Muscle of leg (tissue), 11 donors: Measurements from ENCODE around the gene HSPBP1. TPM values are rescaled to one million over a fixed set of nuclear protein-coding genes. Genes with fewer than 3 reads are reported as not detected.

ENCODE experiments used
- DNase-seq: peaks from one replicate; pipeline ENCODE4 v3.0.0; 2013
- H3K27ac ChIP-seq: one replicate; pipeline ENCODE4 v1.5.1; 2013; ENCODE audit warnings: mild to moderate bottlenecking, low read length, control low read depth
- H3K27me3 ChIP-seq: one replicate; pipeline ENCODE4 v1.6.1; 2013; ENCODE audit warnings: low read length; ENCODE audit not compliant: control insufficient read depth, insufficient read depth
- H3K36me3 ChIP-seq: one replicate; pipeline ENCODE4 v1.6.1; 2013; ENCODE audit warnings: low read length; ENCODE audit not compliant: control insufficient read depth, insufficient read depth
- H3K4me1 ChIP-seq: one replicate; pipeline ENCODE4 v1.6.1; 2013; ENCODE audit warnings: low read length; ENCODE audit not compliant: control insufficient read depth, insufficient read depth
- H3K4me3 ChIP-seq: one replicate; pipeline ENCODE4 v1.5.1; 2013; ENCODE audit warnings: low read length, control low read depth
- H3K9me3 ChIP-seq: replicated peaks from 2 replicates; pipeline ENCODE4 v1.6.1; 2013; ENCODE audit warnings: low read depth, low read length; ENCODE audit not compliant: control insufficient read depth
- WGBS: methylation state at CpG from one replicate; pipeline ENCODE4 v1.1.5; 2013; ENCODE audit warnings: missing lambda C conversion rate; ENCODE audit not compliant: insufficient coverage; 5-methylcytosine and 5-hydroxymethylcytosine counted together
- polyA plus RNA-seq, 8 donors: library from polyadenylated mRNA; unstranded; fragments of 120-200 nt; gene quantifications; one replicate each; pipeline versions ENCODE4 v1.2.1 to v1.2.3, GENCODE V29; 2013; ENCODE audit warnings: inconsistent platforms in 1 of 8, low replicate concordance in 1 of 8; ENCODE audit not compliant: insufficient read length in 8 of 8, insufficient read depth in 1 of 8
- total RNA-seq: library from RNA; stranded (reverse); fragments of 120-200 nt; gene quantifications from one replicate; pipeline ENCODE4 v1.2.4, GENCODE V29; 2013

HSPBP1 gene
- total and polyA plus RNA-seq, 9 donors = 14.5 to 34.9 (median 29.9) TPM

- 83% methylated on average over 8 of the region's 8 CpGs for WGBS
- Histone ChIP-seq H3K27me3 (no peaks in the 10 kb centered on the region), H3K36me3 (peaks cover 82% of the 10 kb centered on the region), H3K4me1 (no peaks in the 10 kb centered on the region), H3K4me3 (no peak overlapping the region), H3K9me3 (no peaks in the 10 kb centered on the region), H3K27ac (no peak overlapping the region)
- DNase-seq = no peak
Measured at GRCh38 chr19:55238030-55238429, 41.9 kb downstream of the HSPBP1 start.

DNA sequence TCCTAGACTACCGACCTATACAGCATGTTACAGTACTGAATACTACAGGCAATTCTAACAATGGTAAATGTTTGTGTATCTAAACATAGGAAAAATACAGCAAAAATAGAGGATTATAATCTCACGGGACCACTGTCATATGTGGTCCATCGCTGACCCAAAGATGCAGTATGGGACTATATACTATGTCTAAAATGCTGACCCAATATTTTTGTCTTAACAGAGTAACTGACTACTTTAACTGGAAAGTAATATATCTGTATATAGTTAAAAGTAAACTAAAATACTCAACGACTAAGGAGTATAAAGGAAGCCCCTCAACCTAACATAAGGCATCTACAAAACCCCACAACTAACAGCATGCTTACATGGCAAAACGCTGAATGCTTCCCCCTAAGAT is 46.9 kb downstream of the HSPBP1 start:
- no peaks in the 10 kb centered on the region for H3K27me3 ChIP-seq
- WGBS = no CpG with 5 or more reads among the region's 5 CpGs
- DNase-seq = no peak
- no peak overlapping the region for H3K27ac ChIP-seq
- no peaks in the 10 kb centered on the region for H3K4me1 ChIP-seq
- H3K4me3 ChIP-seq = no peak overlapping the region
- peaks cover 84% of the 10 kb centered on the region for H3K36me3 ChIP-seq
- no peaks in the 10 kb centered on the region for H3K9me3 ChIP-seq

GRCh38 chr19:55232286-55232602 is 47.7 kb downstream of the HSPBP1 start:
- Histone ChIP-seq H3K4me3 (no peak overlapping the region), H3K4me1 (no peaks in the 10 kb centered on the region), H3K36me3 (peaks cover 84% of the 10 kb centered on the region), H3K9me3 (no peaks in the 10 kb centered on the region), H3K27ac (no peak overlapping the region), H3K27me3 (no peaks in the 10 kb centered on the region)
- 75% methylated on average over 10 of the region's 12 CpGs for WGBS
- no peak for DNase-seq

DNA sequence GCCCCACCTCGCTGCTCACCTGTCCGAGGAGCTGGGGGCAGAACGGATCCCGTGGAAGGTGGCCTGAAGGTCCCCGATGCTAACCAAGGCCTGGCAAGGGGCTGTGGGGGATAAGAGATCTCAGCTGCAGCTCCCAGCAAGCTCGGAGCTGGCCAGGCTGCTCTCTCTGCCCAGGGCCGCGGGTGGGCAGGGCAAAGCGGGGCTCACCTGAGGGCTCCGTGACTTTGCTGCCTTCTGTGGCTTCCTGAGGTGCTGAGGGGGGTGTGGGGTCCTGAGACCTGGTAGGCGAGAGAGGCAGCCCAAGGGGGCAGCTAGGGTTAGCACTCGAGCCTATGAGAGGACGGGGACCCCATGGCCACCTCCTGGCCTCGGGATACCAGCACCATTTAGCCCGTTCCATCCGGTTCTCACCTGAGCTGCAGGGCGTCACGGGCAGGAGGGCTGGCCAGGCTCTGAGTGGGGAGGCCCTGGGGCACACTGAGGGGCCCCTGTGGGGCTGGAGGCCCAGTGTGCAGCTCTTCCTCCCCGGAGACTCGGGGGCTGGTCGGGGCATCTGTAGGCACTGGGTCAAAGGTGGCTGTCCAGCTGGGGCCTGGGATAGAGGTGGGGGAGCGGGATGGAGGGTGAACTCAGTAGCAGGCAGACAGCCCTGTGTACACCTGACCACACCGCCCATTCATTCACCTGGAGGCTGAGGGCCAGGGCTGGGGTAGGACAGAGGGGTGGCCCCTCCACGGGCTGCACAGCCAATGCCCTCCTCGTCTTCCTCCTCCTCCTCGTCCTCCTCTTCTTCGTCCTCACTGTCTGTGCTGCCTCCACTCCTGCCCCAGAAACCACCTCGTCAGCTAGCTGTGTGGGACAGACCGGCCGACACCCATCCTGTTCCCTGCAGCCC is 48.3 kb downstream of the HSPBP1 start:
- WGBS = 90% methylated on average over 25 of the region's 30 CpGs
- H3K27ac ChIP-seq = no peak overlapping the region
- no peak overlapping the region for H3K4me3 ChIP-seq
- no peaks in the 10 kb centered on the region for H3K27me3 ChIP-seq
- peaks cover 84% of the 10 kb centered on the region for H3K36me3 ChIP-seq
- no peaks in the 10 kb centered on the region for H3K9me3 ChIP-seq
- DNase-seq = no peak
- no peaks in the 10 kb centered on the region for H3K4me1 ChIP-seq

DNA sequence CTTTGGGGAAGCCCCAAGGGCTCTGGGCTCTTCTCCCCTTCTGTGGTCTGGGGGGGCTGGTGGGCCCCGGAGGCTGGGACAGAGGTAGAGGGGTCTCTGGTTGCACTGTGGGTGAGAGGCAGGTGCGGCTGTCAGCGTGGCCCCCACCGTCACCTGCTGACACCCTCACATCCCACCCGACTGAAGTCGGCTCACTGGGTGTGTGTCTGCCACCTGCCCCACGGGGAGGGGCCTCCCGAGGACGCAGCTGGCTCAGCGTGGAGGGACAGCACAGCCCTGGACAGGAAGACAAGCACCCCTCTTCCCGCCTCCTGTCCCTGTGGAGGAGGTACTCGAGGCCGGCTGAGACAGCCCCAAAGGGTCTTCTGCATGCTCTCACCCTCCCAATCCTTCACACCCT is 49.1 kb downstream of the HSPBP1 start:
- 73% methylated on average over 3 of the region's 13 CpGs for WGBS
- Histone ChIP-seq H3K4me3 (no peak overlapping the region), H3K9me3 (no peaks in the 10 kb centered on the region), H3K27ac (no peak overlapping the region), H3K27me3 (no peaks in the 10 kb centered on the region), H3K36me3 (peaks cover 83% of the 10 kb centered on the region), H3K4me1 (no peaks in the 10 kb centered on the region)
- no peak for DNase-seq

- no peaks in the 10 kb centered on the region for H3K9me3 ChIP-seq
- no peak overlapping the region for H3K4me3 ChIP-seq
- no peaks in the 10 kb centered on the region for H3K4me1 ChIP-seq
- 85% methylated on average over 8 of the region's 13 CpGs for WGBS
- DNase-seq = no peak
- no peaks in the 10 kb centered on the region for H3K27me3 ChIP-seq
- peaks cover 82% of the 10 kb centered on the region for H3K36me3 ChIP-seq
- H3K27ac ChIP-seq = no peak overlapping the region
Measured at GRCh38 chr19:55230329-55230728, 49.6 kb downstream of the HSPBP1 start.

GRCh38 chr19:55229789-55230182 is 50.1 kb downstream of the HSPBP1 start:
- Histone ChIP-seq H3K9me3 (no peaks in the 10 kb centered on the region), H3K36me3 (peaks cover 76% of the 10 kb centered on the region), H3K4me1 (no peaks in the 10 kb centered on the region), H3K4me3 (no peak overlapping the region), H3K27me3 (no peaks in the 10 kb centered on the region), H3K27ac (no peak overlapping the region)
- no peak for DNase-seq
- 85% methylated on average over 11 of the region's 17 CpGs for WGBS

DNA sequence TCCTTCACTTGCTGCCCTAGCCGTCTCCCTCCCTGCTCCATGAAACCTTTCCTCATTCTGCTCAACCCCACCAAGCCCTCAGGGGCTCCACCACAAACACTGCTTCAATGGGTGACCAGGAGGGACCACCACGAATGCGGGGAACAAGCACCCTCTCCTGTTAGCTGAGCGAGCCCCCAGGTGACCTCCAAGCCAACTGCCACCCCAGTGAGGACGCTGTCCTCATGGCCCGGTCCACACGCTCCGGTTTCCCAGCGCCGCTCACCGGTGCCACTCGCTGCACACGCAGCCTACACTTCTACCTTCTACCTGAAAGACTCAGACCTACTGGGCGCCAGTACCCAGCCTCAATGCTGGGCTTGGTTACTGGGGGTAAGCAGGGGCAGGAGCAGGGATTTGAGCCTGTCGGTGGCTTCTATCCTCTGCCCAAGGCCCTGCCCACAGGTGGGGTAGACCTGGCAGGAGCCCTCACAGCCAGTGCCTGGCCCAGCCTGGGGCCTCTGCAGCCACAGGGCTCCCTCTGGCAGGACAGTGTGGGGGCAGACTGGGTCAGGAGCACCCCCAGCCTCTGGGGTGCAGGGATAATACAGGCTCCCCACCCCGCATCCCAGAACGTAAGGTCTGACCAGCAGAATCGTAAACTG is 50.6 kb downstream of the HSPBP1 start:
- 90% methylated on average over 8 of the region's 18 CpGs for WGBS
- no peak for DNase-seq
- Histone ChIP-seq H3K4me3 (no peak overlapping the region), H3K9me3 (no peaks in the 10 kb centered on the region), H3K27me3 (no peaks in the 10 kb centered on the region), H3K4me1 (no peaks in the 10 kb centered on the region), H3K27ac (no peak overlapping the region), H3K36me3 (peaks cover 72% of the 10 kb centered on the region)

DNA sequence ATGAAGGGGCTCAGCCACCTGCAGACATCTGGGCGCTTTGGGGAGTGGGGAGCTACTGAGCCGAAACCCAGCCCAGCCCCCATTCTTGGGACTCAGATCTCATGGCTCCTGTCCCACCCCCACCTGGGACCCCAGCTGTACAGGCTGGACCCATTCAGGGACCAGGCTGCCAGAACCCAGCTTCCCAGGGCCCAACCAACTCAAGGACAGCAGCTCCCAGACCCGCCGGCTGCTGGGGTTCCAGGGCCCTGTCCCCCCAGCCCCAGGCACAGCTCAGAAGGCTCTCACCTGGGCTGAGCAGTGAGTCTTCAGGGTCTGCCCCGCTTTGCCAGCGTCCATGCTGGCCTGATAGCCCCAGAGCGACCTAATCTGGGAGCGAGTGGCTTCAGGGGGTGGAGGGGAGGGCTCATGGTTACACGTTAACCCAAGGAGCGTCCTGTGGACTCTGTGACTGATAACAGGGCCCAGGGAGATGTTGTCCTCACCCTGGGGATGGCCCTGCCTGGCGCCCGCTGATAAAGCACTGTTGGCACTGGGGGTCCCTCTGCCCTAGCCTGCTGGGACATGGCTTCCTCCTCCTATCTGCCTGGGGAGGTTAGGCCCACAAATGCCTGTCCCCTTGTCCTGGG is 51.4 kb downstream of the HSPBP1 start, which contains the start of gene TMEM86B:
TMEM86B (minus strand) TSS at position 361 of the 629 bp plus-strand sequence; CDS start at position 339, 22 bp downstream.
- DNase-seq = no peak
- H3K27ac ChIP-seq = no peak within 1 kb of the TSS
- WGBS = 61% methylated on average over 12 of the region's 12 CpGs
- no peak within 1 kb of the TSS for H3K4me3 ChIP-seq
- H3K4me1 ChIP-seq = no peaks in the 10 kb centered on the region
- peaks cover 69% of the 10 kb centered on the region for H3K36me3 ChIP-seq
- H3K27me3 ChIP-seq = no peaks in the 10 kb centered on the region
- H3K9me3 ChIP-seq = no peaks in the 10 kb centered on the region

- H3K4me1 ChIP-seq = no peaks in the 10 kb centered on the region
- no peak overlapping the region for H3K27ac ChIP-seq
- no peak for DNase-seq
- no peaks in the 10 kb centered on the region for H3K9me3 ChIP-seq
- H3K4me3 ChIP-seq = no peak overlapping the region
- no peaks in the 10 kb centered on the region for H3K27me3 ChIP-seq
- H3K36me3 ChIP-seq = peaks cover 66% of the 10 kb centered on the region
- WGBS = 49% methylated on average over 17 of the region's 17 CpGs
Measured at GRCh38 chr19:55228015-55228391, 51.9 kb downstream of the HSPBP1 start.
